Measurements from ENCODE around the gene YIPF3. TPM values are rescaled to one million over a fixed set of nuclear protein-coding genes. Genes with fewer than 3 reads are reported as not detected.
A peak's percentile ranks its signal among the peaks of the same experiment; 100 is the strongest.

YIPF3 gene
- total RNA-seq, 1 donor from 2014 or later: 122 TPM

DNA sequence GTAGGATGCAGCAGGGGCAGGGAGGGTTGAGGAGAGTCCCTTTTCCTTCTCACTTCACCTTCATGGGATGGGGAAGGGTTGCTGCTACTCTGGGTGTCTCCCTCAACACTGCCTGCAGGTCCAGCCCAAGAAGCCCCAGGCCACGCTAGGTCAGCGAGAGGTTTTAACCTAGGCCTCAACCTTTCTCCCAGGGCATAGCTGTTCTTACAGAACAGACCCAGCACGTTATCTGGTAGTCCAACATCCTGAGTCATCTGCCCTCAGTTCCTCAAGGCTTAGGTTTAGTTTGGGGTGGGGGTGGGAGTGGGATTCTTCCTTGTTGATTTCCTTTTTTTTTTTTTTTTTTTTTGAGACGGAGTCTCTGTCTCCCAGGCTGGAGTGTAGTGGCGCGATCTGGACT, 22.4 kb downstream of the YIPF3 start:
- no peak overlapping the region for H3K4me3 Mint-ChIP-seq
- no peaks in the 10 kb centered on the region for H3K9me3 Mint-ChIP-seq
- peak overlapping the region; percentile 72 for H3K27ac Mint-ChIP-seq
- H3K36me3 Mint-ChIP-seq: no peaks in the 10 kb centered on the region
- peaks cover 25% of the 10 kb centered on the region for H3K4me1 Mint-ChIP-seq (ENCODE audit: unreplicated experiment)
- TF ChIP-seq, protein P1, sequence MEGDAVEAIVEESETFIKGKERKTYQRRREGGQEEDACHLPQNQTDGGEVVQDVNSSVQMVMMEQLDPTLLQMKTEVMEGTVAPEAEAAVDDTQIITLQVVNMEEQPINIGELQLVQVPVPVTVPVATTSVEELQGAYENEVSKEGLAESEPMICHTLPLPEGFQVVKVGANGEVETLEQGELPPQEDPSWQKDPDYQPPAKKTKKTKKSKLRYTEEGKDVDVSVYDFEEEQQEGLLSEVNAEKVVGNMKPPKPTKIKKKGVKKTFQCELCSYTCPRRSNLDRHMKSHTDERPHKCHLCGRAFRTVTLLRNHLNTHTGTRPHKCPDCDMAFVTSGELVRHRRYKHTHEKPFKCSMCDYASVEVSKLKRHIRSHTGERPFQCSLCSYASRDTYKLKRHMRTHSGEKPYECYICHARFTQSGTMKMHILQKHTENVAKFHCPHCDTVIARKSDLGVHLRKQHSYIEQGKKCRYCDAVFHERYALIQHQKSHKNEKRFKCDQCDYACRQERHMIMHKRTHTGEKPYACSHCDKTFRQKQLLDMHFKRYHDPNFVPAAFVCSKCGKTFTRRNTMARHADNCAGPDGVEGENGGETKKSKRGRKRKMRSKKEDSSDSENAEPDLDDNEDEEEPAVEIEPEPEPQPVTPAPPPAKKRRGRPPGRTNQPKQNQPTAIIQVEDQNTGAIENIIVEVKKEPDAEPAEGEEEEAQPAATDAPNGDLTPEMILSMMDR (conservative IDR thresholded peaks at IDR 0.05): no peak
- DNase-seq (ENCODE audit: extremely low spot score, unreplicated experiment): no peak
- H3K27me3 Mint-ChIP-seq: no peaks in the 10 kb centered on the region

DNA sequence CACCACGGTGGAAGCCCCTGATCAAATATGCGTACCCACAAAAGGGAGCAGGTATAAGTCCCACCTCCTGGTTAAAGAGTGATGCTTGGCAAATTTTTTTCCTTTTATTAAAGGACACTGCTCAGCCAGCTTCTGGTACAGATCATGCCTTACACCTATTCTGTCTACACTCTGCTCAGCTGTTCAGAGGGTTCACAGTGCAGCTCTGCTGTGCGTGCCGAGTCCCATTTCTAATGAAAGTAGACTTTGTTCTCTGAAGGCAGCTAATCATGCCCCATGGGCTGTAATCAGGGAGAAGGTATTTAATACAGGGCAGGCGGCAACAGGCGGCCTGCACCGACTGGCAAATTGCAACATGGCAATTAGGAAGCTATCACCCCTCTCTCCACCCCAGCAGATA, 22.9 kb downstream of the YIPF3 start:
- no peaks in the 10 kb centered on the region for H3K9me3 Mint-ChIP-seq
- H3K27ac Mint-ChIP-seq: peak overlapping the region; percentile 72

DNA sequence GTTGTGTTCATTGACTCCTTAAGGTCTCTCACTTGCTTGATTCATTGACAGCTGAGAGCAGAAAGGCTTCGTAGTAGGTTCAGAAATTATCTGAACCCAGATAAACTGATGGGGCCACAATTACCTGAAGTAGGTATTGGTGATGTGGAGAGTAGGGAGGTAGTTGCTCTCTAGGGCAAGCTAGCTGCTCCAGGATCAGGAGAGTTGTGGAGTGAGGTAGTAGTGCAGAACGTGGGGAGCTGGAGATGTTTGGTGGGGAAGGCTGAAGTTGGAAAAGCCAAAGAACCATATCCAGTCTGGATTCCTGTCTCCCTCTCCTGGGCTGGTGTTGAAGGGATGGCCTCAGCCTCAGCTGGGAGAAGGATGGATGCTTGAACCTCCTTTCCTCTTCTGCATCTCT, 23.5 kb downstream of the YIPF3 start:
- DNase-seq (ENCODE audit: extremely low spot score, unreplicated experiment): no peak
- Mint-ChIP-seq H3K4me3 (no peak overlapping the region), H3K4me1 (ENCODE audit: unreplicated experiment) (peaks cover 35% of the 10 kb centered on the region), H3K36me3 (no peaks in the 10 kb centered on the region), H3K27me3 (no peaks in the 10 kb centered on the region), H3K9me3 (no peaks in the 10 kb centered on the region), H3K27ac (peak overlapping the region; percentile 24)
- TF ChIP-seq, protein P1 (conservative IDR thresholded peaks at IDR 0.05): no peak

More for the DNA sequence above, 22.9 kb downstream of the YIPF3 start:
- Mint-ChIP-seq H3K4me3 (no peak overlapping the region), H3K4me1 (ENCODE audit: unreplicated experiment) (peaks cover 30% of the 10 kb centered on the region), H3K27me3 (no peaks in the 10 kb centered on the region), H3K36me3 (no peaks in the 10 kb centered on the region)
- TF ChIP-seq, protein P1 (conservative IDR thresholded peaks at IDR 0.05): no peak
- no peak for DNase-seq (ENCODE audit: extremely low spot score, unreplicated experiment)

DNA sequence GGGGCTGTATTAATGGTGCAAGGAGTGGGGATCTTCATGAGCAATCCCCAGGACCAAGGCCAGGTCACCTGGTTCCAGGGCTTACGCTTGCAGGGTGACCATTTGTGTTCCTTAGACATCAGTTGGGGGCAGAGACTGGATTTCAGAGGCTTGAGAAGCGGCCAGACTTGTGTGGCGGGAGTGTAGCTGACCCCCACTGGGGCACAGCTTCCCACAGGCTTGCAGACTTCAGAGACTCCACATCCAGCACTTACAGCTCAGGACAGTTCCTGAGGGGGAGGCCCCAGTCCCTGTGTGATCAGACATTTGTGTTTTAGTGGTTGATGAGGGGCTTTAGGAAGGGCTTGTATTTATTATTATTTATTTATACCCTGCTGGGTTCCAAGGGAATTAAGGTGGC, 24.1 kb downstream of the YIPF3 start:
- no peak for DNase-seq (ENCODE audit: extremely low spot score, unreplicated experiment)
- H3K27ac Mint-ChIP-seq: no peak overlapping the region
- H3K4me3 Mint-ChIP-seq: no peak overlapping the region
- H3K9me3 Mint-ChIP-seq: no peaks in the 10 kb centered on the region
- peaks cover 37% of the 10 kb centered on the region for H3K4me1 Mint-ChIP-seq (ENCODE audit: unreplicated experiment)
- TF ChIP-seq, protein P1 (conservative IDR thresholded peaks at IDR 0.05): no peak
- H3K36me3 Mint-ChIP-seq: no peaks in the 10 kb centered on the region
- no peaks in the 10 kb centered on the region for H3K27me3 Mint-ChIP-seq

DNA sequence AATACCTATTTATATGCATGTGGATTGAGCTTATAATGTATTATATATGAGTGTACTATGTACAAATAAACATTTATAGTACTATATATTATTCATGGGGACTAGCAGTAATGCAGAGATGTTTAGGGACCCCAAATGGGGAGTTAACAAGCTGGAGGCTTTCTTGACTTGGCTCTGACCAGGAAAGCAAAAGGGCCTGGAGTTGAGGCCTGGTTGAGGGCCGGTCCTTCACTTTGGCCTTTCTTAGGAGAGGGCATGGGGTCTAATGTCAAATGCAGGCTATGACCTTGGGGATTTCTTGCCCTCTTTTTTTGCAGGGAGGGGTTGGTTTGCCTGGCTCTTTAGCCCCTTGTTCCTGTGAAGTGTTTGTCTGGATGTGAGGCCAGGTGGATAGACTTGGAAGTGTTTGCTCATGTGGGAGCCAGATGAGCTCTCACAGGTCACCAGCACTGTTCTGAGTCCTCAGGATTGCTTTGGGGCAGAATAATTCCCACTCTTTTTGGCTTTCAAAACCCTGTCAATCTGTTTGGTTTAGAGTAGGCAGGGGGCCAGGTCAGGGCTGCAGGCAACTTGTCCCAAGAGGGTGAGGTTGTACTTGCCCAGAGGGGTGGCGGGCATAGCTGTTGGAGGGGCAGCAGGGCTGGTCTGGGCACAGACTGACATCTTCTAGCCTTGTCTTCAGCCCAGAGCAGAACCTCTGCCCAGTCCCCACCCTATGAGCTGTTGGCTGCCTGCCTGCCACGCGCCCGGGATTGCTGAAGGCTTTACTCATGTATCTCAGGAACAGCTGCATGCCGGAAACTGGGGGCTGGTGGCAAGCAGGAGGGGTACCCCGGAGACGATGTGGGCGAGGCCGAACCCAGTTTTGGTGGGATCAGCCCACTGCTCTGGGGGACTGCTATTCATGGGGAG, 24.7 kb downstream of the YIPF3 start:
- no peak overlapping the region for H3K27ac Mint-ChIP-seq
- H3K36me3 Mint-ChIP-seq: no peaks in the 10 kb centered on the region
- DNase-seq (ENCODE audit: extremely low spot score, unreplicated experiment): no peak
- H3K4me3 Mint-ChIP-seq: no peak overlapping the region
- TF ChIP-seq, protein P1 (conservative IDR thresholded peaks at IDR 0.05): no peak
- no peaks in the 10 kb centered on the region for H3K9me3 Mint-ChIP-seq
- no peaks in the 10 kb centered on the region for H3K27me3 Mint-ChIP-seq
- H3K4me1 Mint-ChIP-seq (ENCODE audit: unreplicated experiment): peaks cover 37% of the 10 kb centered on the region

Measured in type B pancreatic cell (in vitro differentiated cells).